HG02981 (cell line): Measurements from ENCODE around the gene KCNN4.
"Not testable (repeated sequence)": the region's sequence is repeated elsewhere in the genome, so short reads cannot be mapped to it uniquely, and the experiment has no call there.

Experiments used
- ATAC-seq: cut with Tn5 transposase; IDR thresholded peaks from one replicate; pipeline ENCODE4 v1.9.1; 2021; ENCODE audit warnings: mild to moderate bottlenecking, moderate library complexity; ENCODE audit not compliant: unreplicated experiment

Gene KCNN4

DNA sequence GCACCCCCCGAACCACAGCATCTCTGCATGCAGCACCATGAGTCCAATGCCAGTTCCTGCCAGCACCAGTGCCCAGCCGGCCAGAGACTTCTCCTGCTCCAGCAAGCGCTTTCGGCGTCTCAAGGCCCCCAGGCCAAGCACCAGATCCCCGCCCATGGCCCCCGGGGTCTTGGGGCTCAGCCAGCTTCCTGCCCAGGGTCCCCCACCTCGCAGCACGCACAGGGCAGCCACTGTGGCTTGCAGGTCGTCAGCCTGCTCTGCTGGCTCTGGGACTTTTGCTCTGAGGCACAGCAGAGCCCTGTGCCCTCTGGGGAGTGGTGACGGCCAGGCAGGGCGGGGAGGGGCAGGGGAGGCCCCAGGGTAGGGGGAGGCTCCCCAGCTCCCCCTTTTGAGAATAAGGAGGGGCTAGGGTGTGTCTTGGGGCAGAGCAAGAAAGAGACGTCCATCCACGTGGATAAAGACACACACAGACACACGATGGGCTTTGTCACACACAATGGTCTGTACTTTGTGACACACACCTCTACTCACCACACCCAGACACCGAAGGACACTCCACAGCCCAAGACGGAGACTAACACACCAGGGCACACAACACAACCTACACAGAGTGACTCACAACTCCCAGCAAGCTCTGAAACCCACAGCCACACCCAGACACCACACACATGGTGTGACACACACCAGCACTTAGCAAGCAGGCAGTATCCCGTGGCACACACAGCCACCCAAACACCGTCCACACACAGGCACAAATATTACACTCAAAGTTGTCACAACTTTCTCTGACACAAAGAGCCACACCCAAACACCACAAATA is at the start of gene KCNN4:
TSS of gene KCNN4 (minus strand) at position 268 of the 820 bp plus-strand sequence. CDS start at position 156, 112 bp downstream.
- no peak for ATAC-seq

DNA sequence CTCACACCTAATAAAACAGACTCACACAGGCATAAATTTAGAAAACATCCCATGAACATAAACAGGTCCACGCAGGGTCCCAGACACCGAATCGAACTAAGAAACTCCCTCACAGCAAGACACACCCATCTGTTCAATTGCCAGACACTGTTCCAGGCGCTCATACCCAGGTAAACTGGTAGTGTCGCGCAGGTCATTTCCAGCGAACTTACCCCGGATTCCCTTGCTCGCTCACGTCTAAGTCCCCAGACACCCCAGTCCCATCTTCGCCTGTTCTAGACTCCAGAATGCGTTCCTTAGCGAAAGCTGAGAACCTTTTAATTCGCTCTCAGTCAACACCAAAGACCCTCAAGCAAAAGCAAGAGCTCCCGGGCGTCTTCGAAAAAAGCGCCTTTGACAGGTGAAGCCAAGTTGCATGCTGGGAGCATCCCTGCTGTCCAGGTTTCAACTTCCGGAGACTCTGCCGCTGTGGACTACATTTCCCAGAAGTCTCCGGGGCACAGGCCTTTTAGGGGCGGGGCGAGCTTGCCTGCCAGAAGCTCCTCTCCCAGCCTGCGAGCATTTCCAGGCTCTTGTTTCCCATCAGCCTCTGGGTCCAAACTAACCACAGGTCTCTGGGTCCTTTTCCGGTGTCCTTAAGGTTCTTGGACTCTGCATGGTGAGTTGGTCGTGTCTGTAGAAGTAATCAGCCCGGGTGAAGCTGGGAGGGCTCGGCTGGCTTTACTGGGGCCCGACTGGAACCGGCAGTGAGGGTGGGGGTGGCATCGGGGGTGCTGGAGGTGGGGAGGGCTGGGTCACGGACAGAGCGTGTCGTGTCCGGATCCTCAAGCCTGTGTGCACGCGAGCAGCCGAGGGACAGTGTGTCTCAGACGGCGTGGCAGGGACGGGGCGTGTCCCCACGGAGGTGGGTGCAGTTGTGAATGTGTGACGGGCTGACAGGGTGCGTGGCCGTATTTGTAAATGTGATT is 46.3 kb upstream of the KCNN4 start, which contains the start of gene ZNF283:
TSS of gene ZNF283 (plus strand) at position 535 of the 968 bp plus-strand sequence. CDS start 6,184 bp downstream, outside the sequence.
- ATAC-seq = peak; percentile 84

DNA sequence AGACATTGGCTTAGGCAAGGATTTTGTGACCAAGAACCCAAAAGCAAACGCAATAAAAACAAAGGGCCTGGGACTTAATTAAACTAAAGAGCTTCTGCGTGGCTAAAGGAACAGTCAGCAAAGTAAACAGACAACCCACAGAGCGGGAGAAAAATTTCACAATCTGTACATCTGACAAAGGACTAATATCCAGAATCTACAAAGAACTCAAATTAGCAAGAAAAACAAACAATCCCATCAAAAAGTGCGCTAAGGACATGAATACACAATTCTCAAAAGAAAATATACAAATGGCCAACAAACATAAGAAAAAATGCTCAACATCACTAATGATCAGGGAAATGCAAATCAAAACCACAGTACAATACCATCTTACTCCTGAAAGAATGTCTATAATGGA is 43.8 kb upstream of the KCNN4 start:
- not testable (repeated sequence) for ATAC-seq

DNA sequence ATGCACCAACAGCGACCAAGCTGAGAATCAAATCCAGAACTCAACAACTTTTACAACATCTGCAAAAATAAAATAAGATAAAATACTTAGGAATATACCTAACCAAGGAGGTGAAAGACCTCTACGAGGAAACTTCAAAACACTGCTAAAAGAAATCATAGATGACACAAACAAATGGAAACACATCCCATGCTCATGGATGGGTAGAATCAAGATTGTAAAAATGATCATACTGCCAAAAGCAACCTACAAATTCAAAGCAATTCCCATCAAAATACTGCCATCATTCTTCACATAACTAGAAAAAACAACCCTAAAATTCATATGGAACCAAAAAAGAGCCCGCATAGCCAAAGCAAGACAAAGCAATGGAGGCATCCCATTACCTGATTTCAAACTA is 43.1 kb upstream of the KCNN4 start:
- ATAC-seq = not testable (repeated sequence)

DNA sequence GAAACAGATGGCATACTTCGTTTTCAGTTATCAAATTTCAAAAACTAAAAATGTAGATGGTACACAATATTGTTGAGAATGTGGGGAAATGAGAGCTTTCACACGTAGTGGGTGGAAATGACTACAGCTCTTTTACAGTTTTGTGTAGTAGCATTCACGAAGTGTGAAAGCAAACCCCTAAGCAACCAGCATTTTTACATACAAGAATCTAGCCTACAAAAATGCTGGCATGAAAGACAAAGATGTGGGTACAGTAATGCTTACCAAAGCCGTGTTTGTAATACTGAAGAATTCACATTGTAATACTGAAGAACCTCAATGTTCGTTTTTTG is 40.1 kb upstream of the KCNN4 start:
- no peak for ATAC-seq

DNA sequence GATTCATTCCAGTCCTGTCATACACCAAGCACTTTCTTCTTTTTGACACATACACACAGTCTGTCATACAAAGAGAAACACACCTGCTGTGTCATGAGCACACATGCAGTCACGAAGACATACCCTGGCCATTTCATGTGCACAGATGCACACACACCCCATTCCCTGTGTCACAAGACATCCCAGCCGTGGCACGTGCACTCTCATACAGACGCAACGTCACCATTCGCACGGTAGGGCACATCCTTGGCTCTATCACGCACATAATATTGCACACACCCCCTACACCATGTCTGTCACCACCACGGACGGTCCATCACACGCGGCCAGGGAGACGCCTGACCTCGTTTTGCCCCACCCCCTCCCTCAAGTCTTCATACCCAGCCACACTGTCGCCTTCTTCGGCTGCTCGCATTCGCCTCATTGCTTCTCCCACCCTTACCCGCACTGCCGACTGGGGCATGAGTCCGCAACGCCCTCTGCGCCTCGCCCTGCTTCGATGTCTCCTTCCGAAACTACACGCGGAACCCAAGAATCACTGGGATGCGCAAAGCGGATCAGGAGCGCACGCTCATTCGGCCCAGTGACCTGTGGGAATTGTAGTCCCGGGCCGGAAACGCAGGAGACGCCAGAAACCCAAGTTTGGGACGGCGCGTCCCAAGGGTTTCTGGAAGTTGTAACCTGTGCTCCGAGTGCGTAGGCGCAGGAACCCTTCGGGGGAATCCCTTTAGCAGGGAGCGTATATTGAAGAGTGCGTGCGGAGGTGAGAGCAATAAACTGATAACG is 39.5 kb upstream of the KCNN4 start:
- ATAC-seq = no peak

DNA sequence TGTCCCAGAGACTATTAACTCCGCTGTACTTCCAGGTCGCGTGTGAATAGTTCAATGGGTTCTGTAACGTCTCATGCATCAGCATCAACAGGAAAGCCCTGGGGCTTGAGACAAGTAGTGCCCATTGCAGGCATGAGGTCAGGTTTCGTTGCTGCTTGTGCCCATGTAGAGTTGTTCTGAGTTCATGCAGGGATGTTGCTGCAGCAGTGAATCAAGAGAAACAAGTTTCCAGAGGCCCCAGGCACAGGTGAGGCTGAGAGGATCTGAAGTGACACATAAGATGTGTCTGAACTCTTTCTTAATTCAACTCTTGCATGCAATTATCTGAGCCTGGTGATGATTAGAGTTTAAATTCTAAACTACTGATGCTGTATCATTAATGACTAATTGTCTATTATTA is 37.7 kb upstream of the KCNN4 start:
- ATAC-seq = no peak

DNA sequence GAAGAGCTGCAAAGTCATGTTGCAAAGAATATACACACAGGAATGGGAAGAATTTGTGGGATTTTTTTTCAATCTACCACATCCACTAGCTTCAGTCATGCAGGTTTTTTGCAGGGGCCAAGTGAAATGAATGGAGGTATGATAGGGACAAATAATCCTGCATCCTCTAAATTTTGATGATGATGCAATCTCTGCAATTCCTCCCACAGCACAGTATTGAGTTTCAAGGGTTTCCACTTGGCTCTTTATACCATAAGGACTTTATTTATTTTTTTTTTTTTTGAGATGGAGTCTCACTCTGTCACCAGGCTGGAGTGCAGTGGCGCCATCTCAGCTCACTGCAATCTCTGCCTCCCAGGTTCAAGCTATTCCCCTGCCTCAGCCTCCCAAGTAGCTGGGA is 36.7 kb upstream of the KCNN4 start:
- ATAC-seq = not testable (repeated sequence)

DNA sequence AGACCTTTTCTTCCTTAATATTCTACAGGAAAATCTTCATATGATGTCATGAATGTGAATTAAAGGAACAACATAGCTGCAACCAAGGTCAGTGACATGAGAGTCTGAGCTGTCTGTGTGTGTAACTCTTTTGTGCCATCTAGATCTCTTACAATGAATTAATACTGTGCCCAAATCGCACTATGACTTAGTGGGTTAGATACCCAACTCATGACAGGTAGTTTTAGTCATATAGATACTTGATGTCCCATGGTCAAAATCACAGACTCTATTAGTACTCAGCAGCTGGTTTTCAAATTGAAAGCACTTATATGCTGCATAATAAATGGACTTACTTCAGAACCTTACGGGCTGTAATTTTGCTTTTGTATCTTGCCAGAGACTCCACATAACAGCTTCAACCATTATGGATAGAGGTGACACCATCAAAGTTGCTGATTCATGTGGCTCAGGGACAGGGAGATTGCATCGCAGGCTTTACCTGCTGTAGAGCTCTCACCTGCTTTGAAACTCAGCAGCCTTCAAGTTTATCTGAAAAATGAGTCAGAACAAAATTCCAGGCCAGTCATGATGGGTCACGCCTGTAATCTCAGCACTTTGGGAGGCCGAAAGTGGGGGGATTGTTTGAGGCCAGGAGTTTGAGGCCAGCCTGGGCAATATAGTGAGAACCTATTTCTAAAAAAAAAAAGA is 34.0 kb upstream of the KCNN4 start:
- no peak for ATAC-seq

DNA sequence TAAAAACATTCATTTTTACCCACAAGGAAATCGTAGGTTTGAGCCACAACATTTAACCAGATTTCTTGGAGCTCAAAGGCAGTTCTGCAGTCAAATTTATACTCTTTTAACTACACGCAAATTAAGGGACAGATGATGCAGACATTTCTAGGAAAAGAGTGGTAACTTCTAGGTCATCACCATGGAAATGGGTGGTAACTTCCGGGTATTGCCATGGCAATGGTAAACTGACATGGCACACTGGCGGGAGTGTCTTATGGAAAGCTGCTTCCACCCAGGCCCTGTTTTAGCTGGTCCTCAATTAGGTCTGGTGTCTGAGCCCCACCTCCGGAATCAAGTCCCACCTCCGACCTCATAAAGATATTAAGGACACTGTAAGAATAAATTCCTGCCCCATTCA is 31.9 kb upstream of the KCNN4 start:
- no peak for ATAC-seq

DNA sequence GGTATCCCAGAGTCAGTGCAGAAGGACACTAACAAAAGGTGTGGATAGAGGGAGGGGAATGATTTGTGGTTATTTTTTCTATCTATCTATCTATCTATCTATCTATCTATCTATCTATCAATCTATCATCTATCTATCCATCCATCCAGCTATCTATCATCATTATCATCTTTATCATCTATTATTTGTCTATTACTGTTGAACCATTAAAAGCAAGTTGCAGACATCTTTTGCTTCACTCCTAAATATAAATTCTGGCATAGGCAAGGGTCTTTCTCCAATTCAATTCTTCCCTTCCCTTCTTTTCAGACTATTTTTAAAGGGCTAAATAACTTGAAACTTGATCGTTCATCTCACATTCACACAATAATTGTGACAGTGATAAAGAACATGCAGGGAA is 31.5 kb upstream of the KCNN4 start:
- ATAC-seq = no peak

DNA sequence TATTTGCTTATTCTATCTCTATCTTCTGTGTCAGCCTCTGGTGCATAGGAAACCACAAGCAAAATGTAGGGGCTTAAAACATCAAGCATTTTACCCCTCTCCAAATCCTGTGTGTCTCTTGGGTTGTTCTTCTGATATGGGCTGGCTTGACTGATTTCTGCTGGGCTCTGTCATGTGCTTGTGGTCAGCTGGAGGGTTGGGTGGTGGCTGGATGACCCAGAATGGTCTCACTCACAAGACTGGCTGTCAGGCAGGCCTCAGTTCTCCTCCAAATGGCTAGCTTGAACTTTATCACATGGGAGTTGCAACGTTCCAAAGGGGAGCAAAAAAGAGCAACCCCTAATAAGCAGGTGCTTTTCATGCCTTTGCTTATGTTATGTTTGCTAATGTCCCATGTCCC is 31.1 kb upstream of the KCNN4 start:
- ATAC-seq = no peak

DNA sequence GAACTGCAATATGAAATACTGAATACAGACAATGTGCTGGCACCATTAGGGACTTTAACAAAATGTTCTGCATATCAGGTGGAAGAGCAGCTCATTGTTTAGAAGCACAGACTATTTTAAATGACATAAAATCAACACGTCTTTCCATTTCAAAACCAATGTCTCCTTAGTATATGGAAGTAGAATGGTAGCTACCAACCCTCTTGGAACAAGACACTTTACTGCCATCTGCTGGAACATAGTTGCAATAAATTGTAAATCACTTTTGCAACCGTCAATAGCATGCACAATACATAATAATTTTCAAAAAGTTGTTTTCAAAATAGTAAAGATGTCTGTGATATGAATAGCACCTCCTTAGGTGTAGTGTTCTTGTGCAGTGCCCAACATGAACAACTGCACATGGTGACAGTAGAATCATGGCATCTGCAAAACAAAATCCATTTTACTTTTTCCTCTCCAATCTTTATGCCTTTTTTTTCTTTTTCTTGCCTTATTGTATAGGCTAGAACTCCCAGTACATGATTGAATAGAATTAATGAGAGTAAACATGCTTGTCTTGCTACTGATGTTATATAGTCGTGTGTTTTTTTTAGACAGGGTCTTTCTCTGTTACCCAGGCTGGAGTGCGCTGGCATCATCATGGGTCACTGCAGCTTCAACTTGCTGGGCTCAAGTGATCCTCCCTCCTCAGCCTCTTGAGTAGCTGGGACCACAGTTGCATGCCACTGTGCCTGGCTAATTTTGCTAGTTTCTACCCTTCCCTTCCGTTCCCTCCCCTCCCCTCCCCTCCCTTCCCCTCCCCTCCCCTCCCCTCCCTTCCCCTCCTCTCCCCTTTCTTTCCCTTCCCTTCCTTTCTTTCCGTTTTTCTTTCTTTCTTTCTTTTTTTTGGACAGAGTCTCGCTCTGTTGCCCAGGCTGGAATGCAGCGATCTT is 29.3 kb upstream of the KCNN4 start:
- ATAC-seq = no peak

DNA sequence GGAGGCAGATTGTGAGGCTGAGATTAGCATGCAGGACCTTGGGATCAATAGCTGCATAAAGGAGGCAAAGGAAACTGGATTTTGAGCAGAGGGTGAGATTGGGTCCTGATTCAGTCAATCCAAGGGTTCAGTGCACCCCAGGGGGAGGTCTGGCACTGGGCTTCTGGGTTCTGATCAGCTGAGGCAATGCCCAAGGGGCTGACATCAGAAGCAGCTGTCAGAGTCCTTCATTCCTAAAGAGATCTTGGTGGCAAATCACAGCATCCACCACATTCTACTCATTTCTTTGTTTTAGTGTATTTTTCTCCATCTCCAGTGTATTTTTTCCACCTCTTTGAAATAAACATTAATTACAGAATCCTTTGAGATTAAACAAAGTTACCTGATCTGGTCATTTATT is 26.9 kb upstream of the KCNN4 start:
- no peak for ATAC-seq

DNA sequence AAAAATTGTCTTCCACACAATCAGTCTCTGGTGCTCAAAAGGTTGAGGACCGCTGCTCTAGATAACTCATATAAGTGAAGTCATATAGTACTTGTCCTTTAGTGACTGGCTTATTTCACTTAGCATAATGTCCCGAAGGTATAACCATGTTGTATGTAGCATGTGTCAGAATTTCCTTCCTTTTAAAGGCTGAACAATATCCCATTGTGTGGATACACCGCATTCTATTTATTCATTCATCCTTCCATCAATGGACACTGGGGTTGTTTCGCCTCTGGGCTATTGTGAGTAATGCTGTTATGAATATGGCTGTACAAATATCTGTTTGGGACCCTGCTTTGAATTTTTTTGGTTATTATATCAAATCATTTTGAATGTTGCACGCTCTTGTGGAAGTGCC is 26.1 kb upstream of the KCNN4 start:
- no peak for ATAC-seq

DNA sequence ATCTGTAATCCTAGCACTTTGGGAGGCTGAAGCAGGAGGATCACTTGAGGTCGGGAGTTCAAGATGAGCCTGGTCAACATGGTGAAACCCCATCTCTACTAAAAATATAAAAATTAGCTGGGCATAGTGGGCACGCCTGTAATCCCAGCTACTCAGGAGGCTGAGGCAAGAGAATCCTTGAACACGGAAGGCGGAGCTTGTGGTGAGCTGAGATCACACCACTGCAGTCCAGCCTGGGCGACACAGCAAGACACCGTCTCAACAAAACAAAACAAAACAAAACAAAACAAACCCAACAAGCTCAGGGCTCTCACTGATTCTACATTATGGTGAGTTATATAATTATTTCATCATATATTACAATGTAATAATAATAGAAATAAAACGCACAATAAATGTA is 25.6 kb upstream of the KCNN4 start:
- not testable (repeated sequence) for ATAC-seq

DNA sequence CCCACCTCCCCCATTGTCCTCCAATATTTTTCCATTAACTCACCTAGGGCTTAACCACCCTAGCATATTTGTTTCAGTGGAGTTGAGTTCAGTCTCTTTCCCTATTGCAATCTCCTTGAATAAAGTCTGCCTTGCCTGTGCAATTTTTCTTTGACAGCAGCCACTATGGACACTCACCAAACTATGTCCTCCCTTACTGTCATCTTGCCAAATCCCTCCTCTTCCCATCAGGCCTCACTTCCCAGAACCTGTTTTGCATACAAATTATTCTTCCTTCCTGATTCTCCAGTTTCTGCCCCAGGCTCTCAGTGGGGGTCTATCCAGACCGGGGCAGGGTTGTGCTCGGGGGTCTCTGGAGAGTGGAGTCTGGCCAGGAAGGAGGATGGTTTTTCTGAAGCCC is 23.7 kb upstream of the KCNN4 start:
- ATAC-seq = no peak

DNA sequence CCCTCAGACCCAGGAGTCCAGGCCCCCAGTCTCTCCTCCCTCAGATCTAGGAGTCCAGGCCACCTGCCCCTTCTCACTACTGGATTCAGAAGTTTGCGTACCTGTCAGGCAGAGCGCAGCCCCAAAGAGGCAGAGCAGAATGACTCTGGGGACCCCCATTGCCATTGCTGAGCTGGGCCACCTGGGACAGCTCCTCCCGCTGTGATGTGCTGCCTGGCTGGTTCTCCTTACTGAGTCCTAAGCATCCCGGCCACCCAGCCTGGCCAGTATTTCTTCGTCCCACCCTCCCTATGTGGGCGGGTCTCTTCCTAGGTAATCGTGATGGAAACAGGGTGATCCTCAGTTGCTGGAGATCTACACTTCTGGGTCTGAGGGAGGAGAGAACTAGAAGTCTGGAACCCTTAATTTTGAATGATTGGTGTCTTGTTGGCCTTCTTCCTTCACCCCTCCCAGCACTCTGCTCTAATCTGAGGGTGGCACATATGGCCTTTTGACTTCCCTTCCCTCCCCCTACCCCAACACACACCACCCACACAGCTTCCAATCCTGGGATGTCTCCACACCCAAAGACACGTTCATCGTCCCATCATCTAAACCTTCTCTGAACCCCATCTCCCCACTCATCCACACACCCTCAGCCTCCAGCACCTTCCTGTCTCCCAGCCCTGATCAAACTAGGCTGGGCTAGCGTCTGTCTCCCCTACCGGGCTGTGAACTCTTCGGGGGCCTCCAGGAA is 21.6 kb upstream of the KCNN4 start, which contains the start of gene LYPD5:
TSS of gene LYPD5 (minus strand) at position 232 of the 736 bp plus-strand sequence. CDS start at position 165, 67 bp downstream.
- ATAC-seq = no peak
